HCT116 (cell line): Measurements from ENCODE around the gene ETV7. TPM values are rescaled to one million over a fixed set of nuclear protein-coding genes. Genes with fewer than 3 reads are reported as not detected.

Source experiments
- ELF1 ChIP-seq: IDR thresholded peaks from 2 replicates; pipeline ENCODE4 v1.6.1; 2012; ENCODE audit warnings: low read depth, borderline replicate concordance
- JUND ChIP-seq: IDR thresholded peaks from 2 replicates; pipeline ENCODE4 v1.6.1; 2012
- POLR2A ChIP-seq: IDR thresholded peaks from 2 replicates; pipeline ENCODE4 v1.7.0; 2011; ENCODE audit warnings: borderline replicate concordance; ENCODE audit not compliant: insufficient read depth, insufficient read length; ENCODE audit errors: extremely low read depth
- RAD21 ChIP-seq: IDR thresholded peaks from 2 replicates; pipeline ENCODE4 v1.6.1; 2012; ENCODE audit warnings: low read depth, mild to moderate bottlenecking
- SIN3A ChIP-seq: IDR thresholded peaks from 2 replicates; pipeline ENCODE4 v1.6.1; 2012; ENCODE audit warnings: low read depth
- SRF ChIP-seq: IDR thresholded peaks from 2 replicates; pipeline ENCODE4 v1.6.1; 2012; ENCODE audit warnings: low read depth
- ZNF274 ChIP-seq: fragments of 200-500 bp; sonication (Bioruptor generic); IDR thresholded peaks from 2 replicates; pipeline ENCODE4 v1.6.1; 2014; ENCODE audit warnings: mild to moderate bottlenecking, low read depth, low read length, inconsistent platforms
- total RNA-seq: library from RNA; stranded (reverse); gene quantifications from one replicate; pipeline ENCODE4 v1.2.1, GENCODE V29; 2021; ENCODE audit not compliant: unreplicated experiment
- TF ChIP-seq, protein P1 (sequence below): IDR thresholded peaks from 2 replicates; pipeline ENCODE4 v1.6.1; 2012; ENCODE audit warnings: low read depth
- TF ChIP-seq, protein P2 (sequence below), 3 experiments: fragments of 200-600 bp in 1 of 3; sonication (generic) in 1 of 3; IDR thresholded peaks in 2 of 3; conservative IDR thresholded peaks in 1 of 3; 2 replicates each; pipeline ENCODE4 v1.5.1; 2012 to 2017; ENCODE audit warnings: low read depth in 2 of 3, low read length in 2 of 3, antibody characterized with exemption in 1 of 3, borderline replicate concordance in 1 of 3, control low read depth in 1 of 3, mild to moderate bottlenecking in 1 of 3, mixed read lengths in 1 of 3, mixed run types in 1 of 3, moderate library complexity in 1 of 3; ENCODE audit not compliant: insufficient read depth in 1 of 3

Gene ETV7
- total RNA-seq, 1 experiment from 2014 or later: 1.0 TPM

DNA sequence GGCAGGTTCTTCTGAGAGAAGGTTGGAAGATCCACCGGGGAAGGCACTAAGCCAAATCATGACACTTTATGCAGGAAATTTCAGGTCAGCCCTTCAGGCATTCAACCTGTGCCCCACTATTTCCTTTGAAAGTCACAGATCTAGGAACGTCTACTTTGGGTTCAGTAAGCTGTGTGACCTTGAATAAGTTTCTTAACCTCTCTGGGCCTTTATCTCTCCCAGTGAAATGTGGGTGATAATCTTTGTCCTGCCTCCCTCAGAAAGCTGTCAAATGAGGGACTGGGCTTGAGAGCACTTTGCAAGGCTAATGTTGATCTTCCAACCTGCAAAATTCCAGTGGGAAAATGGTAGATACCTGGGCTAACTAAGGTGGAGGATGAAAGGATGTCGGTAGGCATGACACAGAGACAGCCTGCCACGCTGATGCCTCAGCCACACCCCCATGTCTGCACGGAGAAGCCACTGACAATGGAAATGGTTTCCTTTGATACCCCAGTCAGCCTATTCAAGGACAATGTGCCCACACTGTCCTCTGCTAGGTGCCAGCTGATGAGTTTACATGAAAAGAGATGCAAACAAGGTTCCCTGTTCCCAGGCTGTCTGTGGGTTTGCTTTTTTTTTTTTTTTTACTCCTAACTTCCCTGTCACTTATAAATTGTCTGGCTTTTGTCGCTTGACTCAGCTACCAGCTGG, 60.1 kb downstream of the ETV7 start (continued):
- TF ChIP-seq, protein P1, sequence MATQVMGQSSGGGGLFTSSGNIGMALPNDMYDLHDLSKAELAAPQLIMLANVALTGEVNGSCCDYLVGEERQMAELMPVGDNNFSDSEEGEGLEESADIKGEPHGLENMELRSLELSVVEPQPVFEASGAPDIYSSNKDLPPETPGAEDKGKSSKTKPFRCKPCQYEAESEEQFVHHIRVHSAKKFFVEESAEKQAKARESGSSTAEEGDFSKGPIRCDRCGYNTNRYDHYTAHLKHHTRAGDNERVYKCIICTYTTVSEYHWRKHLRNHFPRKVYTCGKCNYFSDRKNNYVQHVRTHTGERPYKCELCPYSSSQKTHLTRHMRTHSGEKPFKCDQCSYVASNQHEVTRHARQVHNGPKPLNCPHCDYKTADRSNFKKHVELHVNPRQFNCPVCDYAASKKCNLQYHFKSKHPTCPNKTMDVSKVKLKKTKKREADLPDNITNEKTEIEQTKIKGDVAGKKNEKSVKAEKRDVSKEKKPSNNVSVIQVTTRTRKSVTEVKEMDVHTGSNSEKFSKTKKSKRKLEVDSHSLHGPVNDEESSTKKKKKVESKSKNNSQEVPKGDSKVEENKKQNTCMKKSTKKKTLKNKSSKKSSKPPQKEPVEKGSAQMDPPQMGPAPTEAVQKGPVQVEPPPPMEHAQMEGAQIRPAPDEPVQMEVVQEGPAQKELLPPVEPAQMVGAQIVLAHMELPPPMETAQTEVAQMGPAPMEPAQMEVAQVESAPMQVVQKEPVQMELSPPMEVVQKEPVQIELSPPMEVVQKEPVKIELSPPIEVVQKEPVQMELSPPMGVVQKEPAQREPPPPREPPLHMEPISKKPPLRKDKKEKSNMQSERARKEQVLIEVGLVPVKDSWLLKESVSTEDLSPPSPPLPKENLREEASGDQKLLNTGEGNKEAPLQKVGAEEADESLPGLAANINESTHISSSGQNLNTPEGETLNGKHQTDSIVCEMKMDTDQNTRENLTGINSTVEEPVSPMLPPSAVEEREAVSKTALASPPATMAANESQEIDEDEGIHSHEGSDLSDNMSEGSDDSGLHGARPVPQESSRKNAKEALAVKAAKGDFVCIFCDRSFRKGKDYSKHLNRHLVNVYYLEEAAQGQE: no peak
- TF ChIP-seq, protein P2, sequence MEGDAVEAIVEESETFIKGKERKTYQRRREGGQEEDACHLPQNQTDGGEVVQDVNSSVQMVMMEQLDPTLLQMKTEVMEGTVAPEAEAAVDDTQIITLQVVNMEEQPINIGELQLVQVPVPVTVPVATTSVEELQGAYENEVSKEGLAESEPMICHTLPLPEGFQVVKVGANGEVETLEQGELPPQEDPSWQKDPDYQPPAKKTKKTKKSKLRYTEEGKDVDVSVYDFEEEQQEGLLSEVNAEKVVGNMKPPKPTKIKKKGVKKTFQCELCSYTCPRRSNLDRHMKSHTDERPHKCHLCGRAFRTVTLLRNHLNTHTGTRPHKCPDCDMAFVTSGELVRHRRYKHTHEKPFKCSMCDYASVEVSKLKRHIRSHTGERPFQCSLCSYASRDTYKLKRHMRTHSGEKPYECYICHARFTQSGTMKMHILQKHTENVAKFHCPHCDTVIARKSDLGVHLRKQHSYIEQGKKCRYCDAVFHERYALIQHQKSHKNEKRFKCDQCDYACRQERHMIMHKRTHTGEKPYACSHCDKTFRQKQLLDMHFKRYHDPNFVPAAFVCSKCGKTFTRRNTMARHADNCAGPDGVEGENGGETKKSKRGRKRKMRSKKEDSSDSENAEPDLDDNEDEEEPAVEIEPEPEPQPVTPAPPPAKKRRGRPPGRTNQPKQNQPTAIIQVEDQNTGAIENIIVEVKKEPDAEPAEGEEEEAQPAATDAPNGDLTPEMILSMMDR (IDR thresholded peaks at IDR 0.05 in 2 of 3, conservative IDR thresholded peaks at IDR 0.05 in 1 of 3; ENCODE audit: borderline replicate concordance in 1 of 3, insufficient read depth in 1 of 3, low read depth in 2 of 3, low read length in 2 of 3): no peak
- no peak for TF ChIP-seq POLR2A
- TF ChIP-seq SIN3A: no peak
- TF ChIP-seq JUND: no peak
- no peak for TF ChIP-seq ZNF274
- no peak for TF ChIP-seq RAD21
- no peak for TF ChIP-seq ELF1
- TF ChIP-seq SRF: no peak
